Stimulated activated CD4-positive, alpha-beta T cell treated with anti-CD3 and anti-CD28 coated beads, Interleukin-12 subunit alpha, Interleukin-12 subunit beta, amount 100 ng/mL, for 24 hours (primary cell): ENCODE results near the gene SPACDR.
"Not testable (repeated sequence)": the region's sequence is repeated elsewhere in the genome, so short reads cannot be mapped to it uniquely, and the experiment has no call there.

ENCODE experiments used
- DNase-seq, 2 experiments: peaks; one replicate each; pipeline ENCODE4 v3.0.0-alpha.2; 2020; ENCODE audit warnings: low read depth in 2 of 2

The SPACDR gene

GRCh38 chr7:100465702-100466311 is 1.7 kb upstream of the SPACDR start:
- DNase-seq: no peak

GRCh38 chr7:100465299-100465698 is 1.2 kb upstream of the SPACDR start:
- DNase-seq: no peak

- no peak for DNase-seq
Observed at GRCh38 chr7:100464791-100465190, 731 bp upstream of the SPACDR start.

GRCh38 chr7:100457033-100457432 is 7.0 kb downstream of the SPACDR start:
- DNase-seq: no peak

- DNase-seq: no peak
Observed at GRCh38 chr7:100456562-100456961, 7.5 kb downstream of the SPACDR start.

GRCh38 chr7:100455206-100455605 is 8.9 kb downstream of the SPACDR start:
- DNase-seq: no peak

- DNase-seq: not testable (repeated sequence)
Observed at GRCh38 chr7:100453854-100454253, 10.2 kb downstream of the SPACDR start.

GRCh38 chr7:100452513-100452912 is 11.5 kb downstream of the SPACDR start:
- no peak for DNase-seq

GRCh38 chr7:100449190-100449795 is 14.8 kb downstream of the SPACDR start:
- no peak for DNase-seq

GRCh38 chr7:100447363-100447762 is 16.7 kb downstream of the SPACDR start:
- DNase-seq: not testable (repeated sequence)

- no peak for DNase-seq
Observed at GRCh38 chr7:100446040-100446439, 18.0 kb downstream of the SPACDR start.

GRCh38 chr7:100444311-100445278 is 19.5 kb downstream of the SPACDR start:
- no peak for DNase-seq

GRCh38 chr7:100443096-100443840 is 20.8 kb downstream of the SPACDR start:
- DNase-seq: no peak

- no peak for DNase-seq
Observed at GRCh38 chr7:100441641-100442535, 22.2 kb downstream of the SPACDR start.

GRCh38 chr7:100439244-100439643 is 24.8 kb downstream of the SPACDR start:
- not testable (repeated sequence) for DNase-seq

GRCh38 chr7:100438731-100439130 is 25.3 kb downstream of the SPACDR start:
- not testable (repeated sequence) for DNase-seq

GRCh38 chr7:100438172-100438571 is 25.9 kb downstream of the SPACDR start:
- no peak for DNase-seq

GRCh38 chr7:100437150-100438100 is 26.6 kb downstream of the SPACDR start:
- no peak for DNase-seq
